Right lobe of liver (tissue), 6 donors: Measurements from ENCODE around the gene GRB10. TPM values are rescaled to one million over a fixed set of nuclear protein-coding genes. Genes with fewer than 3 reads are reported as not detected.

Source experiments
- ATAC-seq, 4 donors: fragments of 200-7000 bp; cut with Tn5 transposase; one replicate each; pipeline ENCODE4 v1.9.1; 2020; ENCODE audit warnings: mild to moderate bottlenecking in 4 of 4, moderate library complexity in 4 of 4
- DNase-seq, 3 donors: peaks; one replicate each; pipeline ENCODE4 v3.0.0-alpha.2; 2020
- H3K27ac ChIP-seq, 3 donors: fragments of 200-600 bp; one replicate each; pipeline ENCODE4 v1.8.0; 2022
- H3K27me3 ChIP-seq, 2 donors: fragments of 200-600 bp; one replicate each; pipeline ENCODE4 v1.8.0; 2022
- H3K36me3 ChIP-seq, 4 donors: fragments of 200-600 bp; sonication (generic) in 1 of 4; one replicate each; pipeline versions ENCODE4 v1.5.1 to v1.8.0; 2017 to 2022; ENCODE audit warnings: control low read depth in 1 of 4
- H3K4me1 ChIP-seq, 4 donors: fragments of 200-600 bp; sonication (generic) in 1 of 4; one replicate each; pipeline versions ENCODE4 v1.5.1 to v1.8.0; 2017 to 2022; ENCODE audit warnings: control low read depth in 1 of 4
- H3K4me3 ChIP-seq, 3 donors: fragments of 200-600 bp; one replicate each; pipeline ENCODE4 v1.8.0; 2022
- H3K9me3 ChIP-seq, 4 donors: fragments of 200-600 bp; sonication (generic) in 1 of 4; one replicate each; pipeline versions ENCODE4 v1.5.1 to v1.8.0; 2017 to 2022; ENCODE audit warnings: control low read depth in 1 of 4
- POLR2A ChIP-seq: fragments of 450-650 bp; IDR thresholded peaks from one replicate; pipeline ENCODE4 v1.6.1; 2017; ENCODE audit warnings: antibody characterized with exemption, mild to moderate bottlenecking
- WGBS: methylation state at CpG from one replicate; pipeline ENCODE4 v1.1.6; 2018; ENCODE audit warnings: low coverage, low lambda C conversion rate; ENCODE audit not compliant: insufficient coverage; ENCODE audit errors: missing lambda C conversion rate; 5-methylcytosine and 5-hydroxymethylcytosine counted together
- intact Hi-C, 2 donors: fragments of 100-400 bp; cut with DNase I; formaldehyde crosslinking; loops; one replicate each; pipeline versions ENCODE4 v1.11.2 to v1.14.1; 2022
- total RNA-seq, 6 experiments: library from RNA; depleted of rRNA in 2 of 6; stranded (reverse); fragments of >200 nt in 2 of 6; fragmentation: NEBNext Ultra II Directional in 3 of 6; extraction: Animal tissue kit (Norgen Biotek cat#: 25700) in 3 of 6; gene quantifications; one replicate each; pipeline versions ENCODE4 v1.1.0 to v1.2.4, GENCODE V29; 2016 to 2023
- TF ChIP-seq, protein P1 (sequence below), 4 donors: fragments of 200-600 bp in 3 of 4; fragments of 450-650 bp in 1 of 4; IDR thresholded peaks; one replicate each; pipeline versions ENCODE4 v1.5.1 to v1.8.0; 2016 to 2022; ENCODE audit warnings: antibody characterized with exemption in 4 of 4, mild to moderate bottlenecking in 2 of 4
- donor health status: DM: no; HTN: yes; CAD: no.
- donor health status: DM: no; HTN: no; CAD: no.
- donor health status: DM: no; HTN: no; CAD: no.
- donor health status: DM: no; HTN: yes; CAD: no.
- donor health status: DM: no; HTN: yes; CAD: no.

GRB10 gene
- total RNA-seq, 6 experiments from 2014 or later: 24.9 to 55.5 (median 40.0) TPM

DNA sequence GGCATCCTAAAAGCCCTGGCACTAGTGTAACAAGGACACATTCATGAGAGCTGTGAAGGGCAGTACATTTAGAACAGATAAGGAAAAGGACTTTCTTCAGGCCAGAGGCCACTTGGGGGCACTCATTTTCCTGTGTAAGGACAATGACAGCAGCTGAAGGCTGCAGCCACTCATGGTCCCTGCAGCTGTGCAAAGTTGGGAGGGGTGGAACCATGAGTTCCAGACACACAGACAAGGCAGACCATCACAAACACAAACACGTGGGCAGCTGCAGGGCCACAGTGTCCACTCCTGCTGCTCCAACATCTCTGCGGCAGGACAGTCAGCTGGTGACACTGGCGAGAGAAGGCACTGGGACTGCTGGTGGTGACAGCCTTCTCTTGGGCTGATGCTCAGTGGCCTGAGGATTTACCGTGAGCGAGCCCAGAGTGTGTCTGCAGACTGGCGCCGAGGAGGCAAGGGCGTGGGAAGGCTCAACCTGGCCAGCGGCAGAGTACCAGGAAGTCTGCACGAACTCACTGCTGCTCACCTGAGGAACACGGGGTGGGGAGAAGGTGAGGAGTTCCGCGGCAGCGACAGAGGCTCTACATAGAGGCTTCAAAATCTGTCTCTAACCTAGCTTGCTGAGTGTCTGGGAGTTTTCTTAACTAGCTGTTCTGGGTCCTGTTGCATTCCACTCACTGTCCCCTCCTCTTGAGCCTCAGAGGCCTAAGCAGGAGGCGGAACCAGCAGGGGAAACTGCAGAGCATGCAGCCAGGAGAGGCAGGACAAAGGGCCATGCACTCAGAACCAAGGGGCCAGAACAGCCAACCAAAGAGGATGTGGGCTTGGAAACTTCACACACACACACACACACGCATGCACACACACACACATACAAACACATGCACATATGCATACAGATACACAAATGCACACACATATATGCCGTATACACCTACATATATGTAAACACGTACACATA, 141.0 kb downstream of the GRB10 start:
- no peak overlapping the region for H3K4me3 ChIP-seq
- ATAC-seq (peak; percentile 56 to 81 (median 72)), DNase-seq (peak in 1 of 3 donors; percentile 44)
- no peak overlapping the region for H3K27ac ChIP-seq
- peaks cover 0 to 3% (median 0%) of the 10 kb centered on the region in 4 donors for H3K36me3 ChIP-seq
- TF ChIP-seq, protein P1, sequence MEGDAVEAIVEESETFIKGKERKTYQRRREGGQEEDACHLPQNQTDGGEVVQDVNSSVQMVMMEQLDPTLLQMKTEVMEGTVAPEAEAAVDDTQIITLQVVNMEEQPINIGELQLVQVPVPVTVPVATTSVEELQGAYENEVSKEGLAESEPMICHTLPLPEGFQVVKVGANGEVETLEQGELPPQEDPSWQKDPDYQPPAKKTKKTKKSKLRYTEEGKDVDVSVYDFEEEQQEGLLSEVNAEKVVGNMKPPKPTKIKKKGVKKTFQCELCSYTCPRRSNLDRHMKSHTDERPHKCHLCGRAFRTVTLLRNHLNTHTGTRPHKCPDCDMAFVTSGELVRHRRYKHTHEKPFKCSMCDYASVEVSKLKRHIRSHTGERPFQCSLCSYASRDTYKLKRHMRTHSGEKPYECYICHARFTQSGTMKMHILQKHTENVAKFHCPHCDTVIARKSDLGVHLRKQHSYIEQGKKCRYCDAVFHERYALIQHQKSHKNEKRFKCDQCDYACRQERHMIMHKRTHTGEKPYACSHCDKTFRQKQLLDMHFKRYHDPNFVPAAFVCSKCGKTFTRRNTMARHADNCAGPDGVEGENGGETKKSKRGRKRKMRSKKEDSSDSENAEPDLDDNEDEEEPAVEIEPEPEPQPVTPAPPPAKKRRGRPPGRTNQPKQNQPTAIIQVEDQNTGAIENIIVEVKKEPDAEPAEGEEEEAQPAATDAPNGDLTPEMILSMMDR (IDR thresholded peaks at IDR 0.05): peak in 1 of 4 donors; percentile 40
- TF ChIP-seq POLR2A: no peak
- H3K9me3 ChIP-seq: no peaks in the 10 kb centered on the region
- WGBS: 87% methylated on average over 6 of the region's 18 CpGs
- intact Hi-C loops: no loop called here
- H3K27me3 ChIP-seq: no peaks in the 10 kb centered on the region
- peaks cover 0 to 15% (median 3%) of the 10 kb centered on the region in 4 donors for H3K4me1 ChIP-seq

DNA sequence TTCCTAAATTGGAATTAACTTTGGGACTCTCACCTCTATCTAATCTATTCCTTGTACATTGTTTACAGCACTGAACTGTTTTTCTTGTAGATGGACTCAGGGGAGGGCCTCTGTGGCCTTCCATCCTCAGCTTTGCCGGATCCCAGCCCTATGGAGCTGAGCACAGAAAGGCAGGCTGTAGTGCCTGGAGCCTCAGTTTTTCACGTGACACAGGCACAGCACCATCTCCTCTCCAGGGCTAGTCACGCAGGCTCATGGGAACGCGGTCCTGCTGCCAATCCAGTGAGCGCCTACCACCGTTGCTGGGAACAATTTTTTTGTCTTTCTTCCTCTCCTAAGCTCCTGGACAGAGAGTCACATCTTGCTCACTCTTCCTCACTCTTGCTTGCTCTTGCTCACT, 141.9 kb downstream of the GRB10 start:
- no peak overlapping the region for H3K27ac ChIP-seq
- no peak for DNase-seq

DNA sequence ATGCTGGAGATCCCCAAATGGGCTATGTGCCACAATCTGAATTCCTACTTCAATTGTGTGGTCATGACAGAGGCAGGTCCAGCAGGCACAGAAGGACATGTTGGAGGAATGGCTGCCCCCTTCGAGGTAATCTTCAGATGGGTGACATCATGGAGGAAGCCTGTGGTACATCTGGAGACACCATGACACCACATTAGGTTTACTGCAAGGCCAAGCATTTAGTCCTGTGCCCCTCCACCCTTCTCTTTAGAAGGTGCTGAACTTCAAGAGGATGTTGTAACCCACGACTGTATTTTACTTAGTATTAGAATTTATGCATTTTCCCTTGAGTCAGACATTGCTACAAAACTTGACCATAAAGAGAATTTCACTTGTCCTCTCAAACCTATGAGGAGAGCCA, 142.4 kb downstream of the GRB10 start:
- peaks cover 0 to 15% (median 3%) of the 10 kb centered on the region in 4 donors for H3K4me1 ChIP-seq
- H3K9me3 ChIP-seq: no peaks in the 10 kb centered on the region
- H3K36me3 ChIP-seq: peaks cover 0 to 3% (median 0%) of the 10 kb centered on the region in 4 donors
- TF ChIP-seq, protein P1 (IDR thresholded peaks at IDR 0.05): no peak
- no peak for TF ChIP-seq POLR2A
- H3K4me3 ChIP-seq: no peak overlapping the region
- H3K27ac ChIP-seq: no peak overlapping the region
- ATAC-seq (no peak), DNase-seq (no peak)
- 64% methylated on average over 1 of the region's 2 CpGs for WGBS
- intact Hi-C loops: no loop called here
- H3K27me3 ChIP-seq: no peaks in the 10 kb centered on the region

More for the DNA sequence above, 141.9 kb downstream of the GRB10 start:
- peaks cover 0 to 3% (median 0%) of the 10 kb centered on the region in 4 donors for H3K36me3 ChIP-seq
- no peaks in the 10 kb centered on the region for H3K27me3 ChIP-seq
- WGBS: no CpG with 5 or more reads among the region's 7 CpGs
- no peak overlapping the region for H3K4me3 ChIP-seq
- no peaks in the 10 kb centered on the region for H3K9me3 ChIP-seq
- peaks cover 0 to 15% (median 3%) of the 10 kb centered on the region in 4 donors for H3K4me1 ChIP-seq
- intact Hi-C loops: no loop called here
- no peak for ATAC-seq
- TF ChIP-seq, protein P1 (IDR thresholded peaks at IDR 0.05): no peak
- no peak for TF ChIP-seq POLR2A

DNA sequence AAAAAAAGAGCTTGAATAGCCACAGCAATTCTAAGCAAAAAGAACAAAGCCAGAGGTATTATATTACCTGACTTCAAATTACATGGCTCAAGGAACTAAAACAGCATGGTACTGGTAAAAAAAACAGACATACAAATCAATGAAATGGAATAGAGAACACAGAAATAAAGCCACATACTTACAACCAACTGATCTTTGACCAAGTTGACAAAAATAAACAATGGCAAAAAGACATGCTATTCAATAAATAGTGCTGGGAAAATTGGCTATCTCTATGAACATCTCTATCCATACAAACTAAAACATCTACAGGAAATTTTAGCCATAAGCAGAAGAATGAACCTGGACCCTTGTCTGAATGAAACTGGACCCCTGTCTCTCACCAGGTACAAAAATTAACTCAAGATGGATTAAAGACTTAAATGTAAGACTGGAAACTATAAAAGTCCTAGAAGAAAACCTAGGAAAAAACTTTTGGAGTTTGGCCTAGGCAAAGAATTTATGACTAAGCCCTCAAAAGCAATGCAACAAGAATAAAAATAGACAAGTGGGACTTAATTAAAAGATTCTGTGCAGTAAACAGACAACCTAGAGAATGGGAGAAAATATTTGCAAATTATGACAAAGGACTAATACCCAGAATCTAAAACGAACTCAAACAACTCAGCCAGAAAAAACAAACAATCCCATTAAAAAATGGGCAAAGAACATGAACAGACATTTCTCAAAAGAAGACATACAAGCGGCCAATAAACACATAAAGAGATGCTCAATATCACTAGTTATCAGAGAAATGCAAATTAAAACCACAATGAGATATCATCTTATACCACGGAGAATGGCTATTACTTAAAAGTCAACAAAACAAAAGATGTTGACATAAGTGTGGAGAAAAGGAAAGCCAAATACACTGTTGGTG, 144.7 kb downstream of the GRB10 start:
- H3K27me3 ChIP-seq: no peaks in the 10 kb centered on the region
- intact Hi-C loops: no loop called here
- 40% methylated on average over 3 of the region's 3 CpGs for WGBS
- H3K4me3 ChIP-seq: no peak overlapping the region
- ATAC-seq (peak in 1 of 4 donors; percentile 64), DNase-seq (no peak)
- peaks cover 0 to 3% (median 0%) of the 10 kb centered on the region in 4 donors for H3K36me3 ChIP-seq
- TF ChIP-seq, protein P1 (IDR thresholded peaks at IDR 0.05): no peak
- TF ChIP-seq POLR2A: no peak
- no peak overlapping the region for H3K27ac ChIP-seq
- H3K9me3 ChIP-seq: no peaks in the 10 kb centered on the region
- peaks cover 0 to 19% (median 3%) of the 10 kb centered on the region in 4 donors for H3K4me1 ChIP-seq
